H9 (cell line): Measurements from ENCODE around the gene ZNF483. TPM values are rescaled to one million over a fixed set of nuclear protein-coding genes. Genes with fewer than 3 reads are reported as not detected.
A peak's percentile ranks its signal among the peaks of the same experiment; 100 is the strongest.

Experiments
- DNase-seq: peaks from one replicate; pipeline ENCODE4 v3.0.0-alpha.2; 2017
- H2AFZ ChIP-seq: one replicate; pipeline ENCODE4 v1.6.1; 2013; ENCODE audit warnings: mild to moderate bottlenecking, low read length, control low read depth, moderate library complexity
- H2AK5ac ChIP-seq: 2 replicates; pipeline ENCODE4 v1.6.1; 2013; ENCODE audit warnings: low read length, control low read depth, mixed read lengths; ENCODE audit not compliant: insufficient read length
- H2BK120ac ChIP-seq: one replicate; pipeline ENCODE4 v1.6.1; 2013; ENCODE audit warnings: low read depth, mild to moderate bottlenecking, low read length, control low read depth, inconsistent platforms; ENCODE audit not compliant: poor library complexity, severe bottlenecking
- H2BK12ac ChIP-seq: 2 replicates; pipeline ENCODE4 v1.6.1; 2013; ENCODE audit warnings: low read length, control low read depth, mixed read lengths, low read depth; ENCODE audit not compliant: insufficient read length
- H2BK15ac ChIP-seq: 2 replicates; pipeline ENCODE4 v1.6.1; 2013; ENCODE audit warnings: low read depth, low read length, control low read depth
- H2BK20ac ChIP-seq: one replicate; pipeline ENCODE4 v1.6.1; 2013; ENCODE audit warnings: low read depth, mild to moderate bottlenecking, low read length, control low read depth, inconsistent platforms; ENCODE audit not compliant: poor library complexity, severe bottlenecking
- H2BK5ac ChIP-seq: 2 replicates; pipeline ENCODE4 v1.6.1; 2013; ENCODE audit warnings: low read length, control low read depth, mixed read lengths; ENCODE audit not compliant: insufficient read length
- H3K14ac ChIP-seq: 2 replicates; pipeline ENCODE4 v1.6.1; 2013; ENCODE audit warnings: low read length, control low read depth; ENCODE audit not compliant: insufficient read depth
- H3K18ac ChIP-seq: 2 replicates; pipeline ENCODE4 v1.6.1; 2013; ENCODE audit warnings: low read depth, mild to moderate bottlenecking, mixed read lengths, low read length, control low read depth; ENCODE audit not compliant: insufficient read length
- H3K23ac ChIP-seq: 2 replicates; pipeline ENCODE4 v1.6.1; 2013; ENCODE audit warnings: low read length, control low read depth, mixed read lengths, low read depth; ENCODE audit not compliant: insufficient read length
- H3K23me2 ChIP-seq: 2 replicates; pipeline ENCODE4 v1.6.1; 2013; ENCODE audit warnings: low read depth, mild to moderate bottlenecking, mixed read lengths, low read length, control low read depth; ENCODE audit not compliant: insufficient read length, poor library complexity, severe bottlenecking
- H3K27ac ChIP-seq: 2 replicates; pipeline ENCODE4 v1.5.1; 2013; ENCODE audit warnings: low read length, control low read depth, mixed read lengths, low read depth; ENCODE audit not compliant: insufficient read length
- H3K27me3 ChIP-seq: 2 replicates; pipeline ENCODE4 v1.6.1; 2013; ENCODE audit warnings: low read length, control low read depth, inconsistent platforms; ENCODE audit not compliant: insufficient read depth
- H3K4ac ChIP-seq: 2 replicates; pipeline ENCODE4 v1.6.1; 2013; ENCODE audit warnings: low read depth, mild to moderate bottlenecking, control low read depth, inconsistent platforms, low read length, moderate library complexity
- H3K4me1 ChIP-seq: 2 replicates; pipeline ENCODE4 v1.6.1; 2013; ENCODE audit warnings: low read length, control low read depth, inconsistent platforms; ENCODE audit not compliant: insufficient read depth
- H3K4me2 ChIP-seq: 2 replicates; pipeline ENCODE4 v1.6.1; 2013; ENCODE audit warnings: low read length, control low read depth, mixed read lengths; ENCODE audit not compliant: insufficient read length, insufficient read depth
- H3K56ac ChIP-seq: 2 replicates; pipeline ENCODE4 v1.6.1; 2013; ENCODE audit warnings: low read depth, mild to moderate bottlenecking, mixed read lengths, low read length, control low read depth; ENCODE audit not compliant: insufficient read length
- H3K79me1 ChIP-seq: 2 replicates; pipeline ENCODE4 v1.6.1; 2013; ENCODE audit warnings: low read depth, mild to moderate bottlenecking, moderate library complexity, low read length, control low read depth, inconsistent platforms; ENCODE audit not compliant: insufficient read depth, poor library complexity, severe bottlenecking
- H3K79me2 ChIP-seq: 2 replicates; pipeline ENCODE4 v1.6.1; 2013; ENCODE audit warnings: low read length, control low read depth, inconsistent platforms; ENCODE audit not compliant: insufficient read depth
- H3K9ac ChIP-seq: 2 replicates; pipeline ENCODE4 v1.6.1; 2013; ENCODE audit warnings: low read length, control low read depth, mixed read lengths; ENCODE audit not compliant: insufficient read length; ENCODE audit errors: extremely low read depth
- H3K9me3 ChIP-seq: one replicate; pipeline ENCODE4 v1.6.1; 2013; ENCODE audit warnings: low read depth, low read length, inconsistent platforms; ENCODE audit not compliant: control insufficient read depth
- H3T11ph ChIP-seq: one replicate; pipeline ENCODE4 v1.6.1; 2013; ENCODE audit warnings: mild to moderate bottlenecking, low read length, control low read depth, inconsistent platforms
- H4K20me1 ChIP-seq: one replicate; pipeline ENCODE4 v1.6.1; 2013; ENCODE audit not compliant: control insufficient read depth, insufficient read length, insufficient read depth
- H4K5ac ChIP-seq: 2 replicates; pipeline ENCODE4 v1.6.1; 2013; ENCODE audit warnings: low read depth, mild to moderate bottlenecking, mixed read lengths, low read length, control low read depth; ENCODE audit not compliant: insufficient read length
- H4K8ac ChIP-seq: replicated peaks from 2 replicates; pipeline ENCODE4 v1.6.1; 2013; ENCODE audit warnings: low read length, control low read depth, mixed read lengths, low read depth; ENCODE audit not compliant: insufficient read length
- H4K91ac ChIP-seq: 2 replicates; pipeline ENCODE4 v1.6.1; 2013; ENCODE audit warnings: low read depth, mild to moderate bottlenecking, moderate library complexity, mixed read lengths, low read length, control low read depth; ENCODE audit not compliant: insufficient read length
- H3K27ac Mint-ChIP-seq, 3 experiments: 2 replicates in 2 of 3; 3 replicates in 1 of 3; pipeline ENCODE4 v1.8.0; 2020 to 2021; ENCODE audit warnings: mixed read lengths in 3 of 3, mild to moderate bottlenecking in 1 of 3, moderate library complexity in 1 of 3
- H3K27me3 Mint-ChIP-seq: 2 replicates; pipeline ENCODE4 v1.8.0; 2021; ENCODE audit warnings: low read depth, mild to moderate bottlenecking, moderate library complexity, mixed read lengths
- H3K36me3 Mint-ChIP-seq, 3 experiments: 2 replicates in 2 of 3; 3 replicates in 1 of 3; pipeline ENCODE4 v1.8.0; 2020 to 2021; ENCODE audit warnings: low read depth in 3 of 3, mixed read lengths in 3 of 3; ENCODE audit not compliant: insufficient read depth in 1 of 3
- H3K4me1 Mint-ChIP-seq, 2 experiments: 2 replicates each; pipeline ENCODE4 v1.8.0; 2020; ENCODE audit warnings: mixed read lengths in 2 of 2
- H3K4me3 Mint-ChIP-seq, 2 experiments: 2 replicates in 1 of 2; 3 replicates in 1 of 2; pipeline ENCODE4 v1.8.0; 2020 to 2021; ENCODE audit warnings: mild to moderate bottlenecking in 2 of 2, mixed read lengths in 2 of 2, moderate library complexity in 1 of 2
- H3K9me3 Mint-ChIP-seq, 2 experiments: 2 replicates in 1 of 2; 3 replicates in 1 of 2; pipeline ENCODE4 v1.8.0; 2020; ENCODE audit warnings: mild to moderate bottlenecking in 2 of 2, mixed read lengths in 2 of 2, moderate library complexity in 1 of 2
- WGBS: extraction: QIAGEN DNeasy Blood & Tissue Kit; methylation state at CpG from one replicate; pipeline ENCODE4 v1.1.7; 2013; ENCODE audit warnings: missing lambda C conversion rate, low lambda C conversion rate, mixed read lengths; ENCODE audit not compliant: insufficient read length; ENCODE audit errors: extremely low coverage; 5-methylcytosine and 5-hydroxymethylcytosine counted together
- total RNA-seq: library from RNA; stranded (reverse); gene quantifications from 2 replicates; pipeline ENCODE4 v1.2.1, GENCODE V29; 2021
- TF ChIP-seq, protein P1 (sequence below): fragments of 200-600 bp; sonication (generic); conservative IDR thresholded peaks from 3 replicates; pipeline ENCODE4 v1.8.0; 2021; ENCODE audit warnings: antibody characterized with exemption, mild to moderate bottlenecking

ZNF483 gene
- total RNA-seq, 1 experiment from 2014 or later, result 48.1 TPM

DNA sequence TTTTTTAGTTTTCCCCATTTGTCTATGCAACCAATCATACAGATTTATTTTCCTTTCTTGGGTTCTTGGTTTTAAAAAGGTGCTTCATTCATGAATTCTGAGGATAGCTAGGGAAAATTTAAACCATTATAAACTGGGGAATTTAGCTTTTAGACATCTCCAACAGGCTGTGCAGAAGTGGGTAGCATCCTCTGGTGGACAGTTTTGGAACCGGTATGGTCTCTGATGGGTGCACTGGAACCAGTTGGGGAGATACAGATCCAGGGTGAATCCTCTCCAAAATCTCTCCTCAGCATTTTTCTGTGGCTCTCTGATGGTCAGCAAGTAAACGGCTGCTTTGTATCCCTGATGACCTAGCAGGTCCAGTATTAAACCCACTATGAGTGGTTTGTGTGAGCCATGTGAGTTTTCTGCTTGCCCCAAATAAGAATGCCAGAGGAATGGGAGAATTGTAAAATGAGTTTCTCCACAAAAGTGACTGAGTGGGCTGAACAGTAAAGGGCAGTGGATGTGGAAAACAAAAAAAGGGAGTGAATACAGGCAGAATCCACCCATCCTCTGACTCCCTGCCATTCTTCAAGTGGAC lies 97.0 kb downstream of the ZNF483 start:
- Histone ChIP-seq H4K8ac (no peak overlapping the region), H2BK12ac (no peak overlapping the region), H3K14ac (no peak overlapping the region), H3K18ac (no peak overlapping the region), H4K5ac (no peak overlapping the region), H2BK15ac (no peak overlapping the region), H4K20me1 (no peaks in the 10 kb centered on the region), H3K23me2 (no peaks in the 10 kb centered on the region), H3K23ac (no peak overlapping the region), H2BK120ac (no peak overlapping the region), H3K79me1 (no peaks in the 10 kb centered on the region), H2BK5ac (no peak overlapping the region), H3K4me2 (no peak overlapping the region), H2AK5ac (no peak overlapping the region), H3K79me2 (no peaks in the 10 kb centered on the region), H3K56ac (no peak overlapping the region), H3K27ac (no peak overlapping the region), H2AFZ (no peak overlapping the region), H3K4me1 (no peaks in the 10 kb centered on the region), H3K9me3 (no peaks in the 10 kb centered on the region), H3K9ac (no peak overlapping the region), H3T11ph (no peak overlapping the region), H4K91ac (no peak overlapping the region), H3K27me3 (no peaks in the 10 kb centered on the region), H3K4ac (no peak overlapping the region), H2BK20ac (no peak overlapping the region)
- Mint-ChIP-seq H3K9me3 (peaks cover 2 to 4% of the 10 kb centered on the region in 2 experiments; a peak in 3 of 5 replicates), H3K27ac (no peak overlapping the region), H3K27me3 (no peaks in the 10 kb centered on the region; the same call in 1 of the 2 replicates), H3K36me3 (no peaks in the 10 kb centered on the region), H3K4me3 (no peak overlapping the region), H3K4me1 (peaks cover 10 to 11% of the 10 kb centered on the region in 2 experiments)
- DNase-seq, result no peak
- WGBS, result no CpG with 5 or more reads among the region's 2 CpGs
- TF ChIP-seq, protein P1, sequence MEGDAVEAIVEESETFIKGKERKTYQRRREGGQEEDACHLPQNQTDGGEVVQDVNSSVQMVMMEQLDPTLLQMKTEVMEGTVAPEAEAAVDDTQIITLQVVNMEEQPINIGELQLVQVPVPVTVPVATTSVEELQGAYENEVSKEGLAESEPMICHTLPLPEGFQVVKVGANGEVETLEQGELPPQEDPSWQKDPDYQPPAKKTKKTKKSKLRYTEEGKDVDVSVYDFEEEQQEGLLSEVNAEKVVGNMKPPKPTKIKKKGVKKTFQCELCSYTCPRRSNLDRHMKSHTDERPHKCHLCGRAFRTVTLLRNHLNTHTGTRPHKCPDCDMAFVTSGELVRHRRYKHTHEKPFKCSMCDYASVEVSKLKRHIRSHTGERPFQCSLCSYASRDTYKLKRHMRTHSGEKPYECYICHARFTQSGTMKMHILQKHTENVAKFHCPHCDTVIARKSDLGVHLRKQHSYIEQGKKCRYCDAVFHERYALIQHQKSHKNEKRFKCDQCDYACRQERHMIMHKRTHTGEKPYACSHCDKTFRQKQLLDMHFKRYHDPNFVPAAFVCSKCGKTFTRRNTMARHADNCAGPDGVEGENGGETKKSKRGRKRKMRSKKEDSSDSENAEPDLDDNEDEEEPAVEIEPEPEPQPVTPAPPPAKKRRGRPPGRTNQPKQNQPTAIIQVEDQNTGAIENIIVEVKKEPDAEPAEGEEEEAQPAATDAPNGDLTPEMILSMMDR, result peak; percentile 74
